NCI-H524 (cell line): Measurements from ENCODE around the gene BTBD10.
A peak's percentile ranks its signal among the peaks of the same experiment; 100 is the strongest.

Experiments used
- DNase-seq, 2 experiments: peaks; one replicate each; lab custom pipeline; 2025; lab: John Stamatoyannopoulos, UW

BTBD10 gene

DNA sequence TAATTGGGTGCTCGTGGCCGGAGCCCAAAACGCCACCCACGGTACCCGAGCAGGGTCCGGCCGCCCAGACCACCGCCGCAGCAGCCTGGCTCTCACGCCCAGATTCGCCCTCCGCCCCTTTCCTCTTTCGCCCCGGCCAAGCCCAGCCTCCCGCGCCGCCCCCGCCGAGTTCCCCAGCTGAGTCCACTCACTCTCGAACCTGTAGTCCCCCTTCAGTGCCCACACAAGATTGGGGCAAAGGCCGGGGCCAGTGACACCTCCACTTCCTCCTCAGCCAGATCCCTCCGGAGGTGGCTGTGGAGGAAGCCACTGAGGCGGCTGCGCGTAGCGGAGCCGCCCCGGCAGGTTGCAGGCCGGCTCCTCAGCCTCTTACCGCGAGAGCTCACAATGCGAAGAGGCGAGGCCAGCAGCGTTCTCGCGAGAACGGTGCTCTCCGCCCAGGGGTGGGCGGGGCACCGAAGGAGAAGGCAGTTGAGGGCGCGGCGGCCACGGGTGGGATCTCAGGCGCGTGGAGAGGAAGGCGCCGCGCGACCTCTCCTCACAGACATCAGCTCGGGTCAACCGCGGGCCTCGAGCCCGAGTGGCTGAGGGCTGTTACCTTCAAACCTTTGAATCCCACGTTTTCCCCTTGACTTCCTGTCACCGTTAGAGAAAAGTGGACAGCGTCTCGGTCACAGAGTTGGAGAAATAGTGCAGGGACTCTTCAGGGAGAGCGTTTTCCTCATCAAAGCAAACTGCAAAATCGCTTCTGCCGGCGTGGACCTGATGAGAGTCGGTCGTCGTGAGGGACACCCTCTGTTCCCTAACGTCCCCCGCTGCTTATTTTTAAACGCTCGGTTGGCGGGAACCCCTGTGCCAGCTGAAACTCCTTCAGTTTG lies at the start of gene BTBD10:
Gene BTBD10, minus strand, starts transcription at position 322 of the 878 bp plus-strand sequence. CDS start 18,098 bp downstream, outside the sequence.
- peak; percentile 88 to 93 for DNase-seq

GRCh38 chr11:13503393-13503792 lies 40.4 kb upstream of the BTBD10 start:
- DNase-seq, result no peak

- no peak for DNase-seq
These were observed 39.5 kb upstream of the BTBD10 start for GRCh38 chr11:13502492-13502891.

DNA sequence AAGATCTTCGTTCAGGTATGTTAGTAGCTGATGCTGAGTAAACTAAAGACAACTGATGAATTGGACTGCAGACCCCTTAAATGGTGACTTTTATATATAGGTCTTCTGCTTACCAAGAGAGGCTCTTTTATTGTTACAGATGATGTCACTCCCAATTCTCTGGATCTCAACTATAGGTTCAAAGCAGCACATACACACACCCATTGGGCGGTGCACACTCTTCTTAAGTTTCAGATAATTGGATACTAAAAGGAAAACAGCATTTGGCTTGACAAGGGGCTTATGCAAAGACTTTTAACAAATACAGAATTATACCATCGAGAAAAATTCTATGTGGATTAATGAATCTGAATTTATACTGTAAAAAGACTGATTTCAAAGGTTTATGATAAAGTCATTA lies 32.9 kb upstream of the BTBD10 start, which contains the start of gene PTH:
Gene PTH, minus strand, starts transcription at position 69 of the 400 bp plus-strand sequence. CDS start 3,142 bp downstream, outside the sequence.
- peak in 1 of 2 experiments; percentile 3 for DNase-seq

- DNase-seq, result no peak
These were observed 31.0 kb upstream of the BTBD10 start for GRCh38 chr11:13494051-13494450.

DNA sequence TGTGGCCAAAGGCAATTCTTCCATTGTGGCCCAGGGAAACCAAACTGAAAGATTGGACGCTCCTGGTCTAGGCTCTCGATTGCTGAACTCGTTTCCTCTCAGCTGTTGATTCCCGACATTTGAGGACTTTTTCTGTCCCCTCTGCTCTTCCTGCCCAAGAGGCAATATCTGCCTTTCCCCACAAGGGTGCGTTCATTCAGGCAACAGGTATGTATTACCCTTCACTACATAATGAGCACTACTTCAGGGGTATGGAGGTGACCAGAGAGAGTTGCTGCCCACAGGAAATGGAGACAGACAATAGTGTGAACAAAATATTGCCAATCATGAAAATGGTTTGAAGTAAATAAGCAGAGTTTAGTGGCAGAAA lies 24.6 kb upstream of the BTBD10 start:
- DNase-seq, result peak in 1 of 2 experiments; percentile 2

DNA sequence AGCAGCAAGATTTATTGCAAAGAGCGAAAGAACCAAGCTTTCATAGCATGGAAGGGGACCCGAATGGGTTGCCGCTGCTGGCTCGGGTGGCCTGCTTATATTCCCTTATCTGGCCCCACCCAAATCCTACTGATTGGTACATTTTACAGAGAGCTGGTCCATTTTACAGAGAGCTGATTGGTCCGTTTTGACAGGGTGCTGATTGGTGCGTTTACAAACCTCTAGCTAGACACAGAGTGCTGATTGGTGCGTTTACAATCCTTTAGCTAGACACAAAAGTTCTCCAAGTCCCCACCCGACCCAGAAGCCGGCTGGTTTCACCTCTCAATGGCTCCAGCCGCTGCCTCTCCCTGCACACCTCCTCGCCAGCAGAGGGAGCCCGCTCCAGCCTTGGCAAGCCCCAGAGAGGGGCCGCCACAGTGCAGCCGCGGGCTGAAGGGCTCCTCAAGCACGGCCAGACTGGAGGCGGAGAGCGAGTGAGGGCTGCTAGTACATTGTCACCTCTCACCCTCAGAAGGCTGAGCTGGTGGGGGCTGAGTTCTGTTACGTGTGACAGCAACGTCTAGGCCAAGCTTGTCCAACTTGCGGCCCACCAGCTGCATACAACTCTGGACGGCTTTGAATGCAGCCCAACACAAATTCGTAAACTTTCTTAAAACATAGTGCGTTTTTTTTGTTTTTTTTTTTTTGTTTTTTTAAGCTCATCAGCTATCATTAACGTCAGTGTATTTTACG lies 24.1 kb upstream of the BTBD10 start:
- peak; percentile 16 to 49 for DNase-seq

- DNase-seq, result no peak
These were observed 17.2 kb upstream of the BTBD10 start for GRCh38 chr11:13480198-13480597.

DNA sequence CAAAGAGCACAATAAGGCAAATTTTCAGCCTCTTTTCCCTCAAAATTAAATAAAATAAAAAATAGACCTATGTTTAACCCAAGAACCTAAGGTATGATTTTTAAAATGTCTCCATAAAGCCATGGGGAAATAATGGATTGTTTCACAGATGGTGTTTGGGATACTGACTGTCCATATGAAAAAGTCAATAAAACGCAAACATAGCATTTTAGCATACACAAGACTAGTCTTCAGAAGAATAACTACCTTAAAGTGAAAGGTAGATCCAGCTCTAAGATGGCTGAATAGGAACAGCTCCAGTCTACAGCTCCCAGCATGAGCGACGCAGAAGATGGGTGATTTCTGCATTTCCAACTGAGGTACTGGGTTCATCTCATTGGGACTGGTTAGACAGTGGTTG lies 16.7 kb upstream of the BTBD10 start:
- no peak for DNase-seq

GRCh38 chr11:13475091-13475490 lies 12.1 kb upstream of the BTBD10 start:
- no peak for DNase-seq

GRCh38 chr11:13473013-13473722 lies 10.1 kb upstream of the BTBD10 start:
- no peak for DNase-seq

DNA sequence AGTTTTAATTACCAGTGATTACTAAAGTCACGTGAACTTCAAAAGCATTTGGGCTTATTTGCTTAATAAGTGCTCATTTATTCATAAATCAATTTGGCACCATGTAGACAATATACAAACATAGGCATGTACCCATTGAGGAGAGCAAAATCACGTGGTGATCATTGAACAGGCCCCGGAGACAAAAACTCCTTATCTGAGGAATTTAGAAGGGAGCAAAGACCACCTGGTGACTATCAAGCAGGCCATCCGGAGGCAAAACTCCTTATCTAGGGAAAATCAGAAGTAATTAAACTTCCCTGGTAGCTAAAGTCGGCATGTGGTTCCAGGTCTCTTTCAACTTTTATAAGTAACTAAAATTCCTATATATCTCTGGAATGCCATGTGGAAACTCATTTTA lies 5.7 kb upstream of the BTBD10 start:
- no peak for DNase-seq

DNA sequence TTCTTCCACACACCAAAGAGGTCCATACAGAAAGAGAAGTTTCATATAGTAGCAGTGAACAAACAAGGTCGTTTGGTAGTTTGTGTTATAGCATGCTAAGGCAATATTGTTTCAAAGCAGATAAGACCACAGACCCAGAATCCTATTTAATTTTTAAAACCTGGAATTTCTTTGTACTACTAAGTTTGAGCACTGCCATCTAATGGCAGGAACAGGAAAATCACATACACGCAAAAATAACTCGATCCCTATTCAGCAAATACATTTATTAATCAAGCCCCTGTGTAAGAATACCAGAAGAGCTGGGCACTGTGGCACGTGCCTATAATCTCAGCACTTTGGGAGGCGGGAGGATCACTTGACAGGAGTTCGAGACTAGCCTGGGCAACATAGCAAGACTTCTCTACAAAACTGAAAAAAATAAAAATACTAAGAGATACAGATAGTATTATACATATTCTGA lies 2.9 kb upstream of the BTBD10 start:
- DNase-seq, result peak in 1 of 2 experiments; percentile 59

DNA sequence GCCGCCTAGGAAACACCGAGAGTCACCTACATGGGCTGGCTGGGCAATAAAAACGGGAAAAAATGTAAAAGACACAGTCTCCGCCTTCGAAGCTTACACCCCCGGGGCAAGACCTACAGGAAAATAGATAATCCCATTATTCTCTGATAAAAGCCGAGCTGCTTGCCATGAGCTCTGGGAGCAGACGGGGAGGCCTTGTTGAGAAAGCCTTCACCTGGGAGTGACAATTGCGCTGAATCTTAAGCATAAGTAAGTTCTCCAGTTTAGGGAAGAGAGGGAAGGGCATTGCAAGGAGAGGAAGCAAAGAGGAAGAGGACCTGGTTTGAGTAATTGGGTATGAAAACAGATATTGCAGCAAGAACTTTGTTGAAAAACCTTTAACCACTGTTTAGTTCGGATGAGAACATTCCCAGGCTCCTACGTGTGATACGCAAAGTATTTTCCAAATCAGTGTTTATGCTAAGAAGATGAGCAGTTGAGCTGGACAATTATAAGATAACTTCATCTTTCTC lies 813 bp upstream of the BTBD10 start:
- DNase-seq, result peak in 1 of 2 experiments; percentile 54

GRCh38 chr11:13462311-13462900 lies 616 bp downstream of the BTBD10 start:
- DNase-seq, result peak; percentile 34 to 61

DNA sequence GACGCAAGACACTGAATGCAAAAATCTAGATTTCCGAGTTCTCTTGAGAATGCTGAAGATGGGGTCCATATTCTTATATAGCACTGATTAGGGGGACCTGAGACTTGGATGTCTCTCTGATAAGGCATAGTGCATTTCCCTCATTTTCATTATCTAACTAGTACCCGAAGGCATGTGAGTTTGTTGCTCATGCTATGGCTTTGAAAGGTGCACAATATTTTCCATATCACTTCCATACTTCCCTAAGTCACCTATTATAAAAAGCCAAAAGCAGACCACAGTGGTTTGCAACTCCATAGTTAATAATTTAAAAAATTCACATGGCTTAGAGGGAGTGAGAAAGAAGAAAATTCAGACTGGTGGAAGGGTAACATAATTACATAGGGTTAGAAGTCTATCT lies 1.7 kb downstream of the BTBD10 start:
- DNase-seq, result no peak

GRCh38 chr11:13450832-13451397 lies 12.1 kb downstream of the BTBD10 start:
- no peak for DNase-seq

DNA sequence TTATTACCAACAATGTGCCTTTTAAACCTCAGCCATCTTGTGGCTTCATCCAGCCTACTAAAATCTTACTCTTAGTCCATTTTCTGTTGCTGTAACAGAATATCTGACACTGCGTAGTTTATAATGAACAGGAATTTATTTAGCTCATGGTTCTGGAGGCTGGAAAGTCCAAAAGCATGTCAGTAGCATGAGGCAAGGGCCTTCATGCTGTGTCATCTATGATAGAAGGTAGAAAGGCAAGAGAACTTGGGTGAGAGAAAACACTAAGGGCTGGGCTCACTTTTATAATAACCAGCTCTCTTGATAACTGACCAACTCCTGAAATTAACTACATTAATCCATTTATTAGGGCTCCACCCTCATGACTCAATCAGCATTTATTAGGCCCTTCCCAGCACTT lies 13.5 kb downstream of the BTBD10 start:
- no peak for DNase-seq

DNA sequence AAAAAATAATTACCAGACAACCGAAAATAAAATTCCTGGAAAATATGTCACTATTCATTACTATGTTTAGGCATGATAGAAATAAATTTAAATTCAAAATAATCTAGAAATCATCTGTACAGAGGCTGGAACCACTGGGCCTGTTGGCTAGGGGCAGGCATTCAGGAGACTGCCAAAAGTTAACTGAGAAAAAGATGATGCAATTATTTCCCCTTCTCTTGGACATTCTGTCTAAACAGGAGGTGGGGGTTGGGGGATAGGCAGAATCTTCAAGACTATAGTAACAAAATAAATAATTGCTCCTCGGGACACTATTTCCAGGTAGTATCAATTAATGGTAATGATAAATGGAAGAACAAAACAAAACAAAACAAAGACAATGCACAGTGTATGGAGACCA lies 14.1 kb downstream of the BTBD10 start:
- no peak for DNase-seq

DNA sequence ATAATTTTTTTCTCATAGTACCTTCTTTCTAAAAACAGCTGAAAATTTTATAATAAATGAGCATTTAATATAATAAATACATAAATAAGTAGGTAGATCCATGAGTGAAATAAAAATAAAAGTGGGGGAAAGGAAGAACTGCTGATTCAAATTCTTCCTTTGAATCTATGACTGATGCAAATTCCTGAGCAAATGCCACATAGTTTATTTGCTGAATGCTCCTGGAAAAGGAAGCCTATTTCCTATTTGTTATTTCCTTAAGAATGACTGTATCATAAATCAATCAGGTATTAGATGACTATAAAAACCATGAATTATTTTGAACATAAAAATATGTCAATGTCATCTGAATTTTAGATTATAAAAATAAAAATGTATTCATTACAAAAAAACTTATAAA lies 16.6 kb downstream of the BTBD10 start:
- DNase-seq, result no peak

DNA sequence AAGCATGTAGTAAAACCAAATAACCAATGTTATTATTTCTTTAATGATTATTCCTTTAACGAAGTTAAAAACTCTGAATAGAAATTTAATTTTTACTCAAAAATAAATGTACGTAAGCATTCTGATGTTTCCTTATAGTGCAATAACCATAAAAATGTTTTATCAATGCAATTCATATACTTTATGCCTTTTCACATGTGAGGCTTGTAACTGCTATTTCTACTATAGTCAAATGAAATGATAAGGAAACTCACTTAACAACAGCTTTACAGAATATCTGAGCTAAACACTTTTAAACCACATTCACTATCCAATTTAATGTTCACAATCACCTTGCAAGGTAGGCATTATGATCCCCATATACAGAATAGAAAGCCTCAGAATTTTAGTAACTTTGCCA lies 17.4 kb downstream of the BTBD10 start:
- no peak for DNase-seq
